ENCODE data around the gene BATF. TPM values are rescaled to one million over a fixed set of nuclear protein-coding genes. Genes with fewer than 3 reads are reported as not detected.

The BATF gene
- total RNA-seq, 1 experiment from 2014 or later: not detected

- DNase-seq (ENCODE audit: extremely low read depth, low read depth): no peak
These were observed 9.5 kb downstream of the BATF start for GRCh38 chr14:75531660-75532317.

- no peak for DNase-seq (ENCODE audit: extremely low read depth, low read depth)
These were observed 11.7 kb downstream of the BATF start for GRCh38 chr14:75533791-75534555.

GRCh38 chr14:75535164-75535898, 13.1 kb downstream of the BATF start:
- DNase-seq (ENCODE audit: extremely low read depth, low read depth): no peak

GRCh38 chr14:75537071-75537470, 14.8 kb downstream of the BATF start:
- no peak for DNase-seq (ENCODE audit: extremely low read depth, low read depth)

- no peak for DNase-seq (ENCODE audit: extremely low read depth, low read depth)
These were observed 16.9 kb downstream of the BATF start for GRCh38 chr14:75539162-75539560.

- no peak for DNase-seq (ENCODE audit: extremely low read depth, low read depth)
These were observed 17.6 kb downstream of the BATF start for GRCh38 chr14:75539561-75540478.

- DNase-seq (ENCODE audit: extremely low read depth, low read depth): no peak
These were observed 18.2 kb downstream of the BATF start for GRCh38 chr14:75540479-75540851.

- DNase-seq (ENCODE audit: extremely low read depth, low read depth): no peak
These were observed 20.4 kb downstream of the BATF start for GRCh38 chr14:75542588-75543091.

GRCh38 chr14:75543253-75543652, 21.0 kb downstream of the BATF start:
- DNase-seq (ENCODE audit: extremely low read depth, low read depth): no peak

GRCh38 chr14:75543786-75544185, 21.5 kb downstream of the BATF start:
- no peak for DNase-seq (ENCODE audit: extremely low read depth, low read depth)

- no peak for DNase-seq (ENCODE audit: extremely low read depth, low read depth)
These were observed 23.6 kb downstream of the BATF start for GRCh38 chr14:75545907-75546306.

GRCh38 chr14:75547552-75548250, 25.4 kb downstream of the BATF start:
- no peak for DNase-seq (ENCODE audit: extremely low read depth, low read depth)

GRCh38 chr14:75548544-75548943, 26.3 kb downstream of the BATF start:
- DNase-seq (ENCODE audit: extremely low read depth, low read depth): no peak

- DNase-seq (ENCODE audit: extremely low read depth, low read depth): no peak
These were observed 26.9 kb downstream of the BATF start for GRCh38 chr14:75549169-75549568.

GRCh38 chr14:75551021-75551420, 28.8 kb downstream of the BATF start:
- no peak for DNase-seq (ENCODE audit: extremely low read depth, low read depth)

GRCh38 chr14:75553157-75553556, 30.9 kb downstream of the BATF start:
- DNase-seq (ENCODE audit: extremely low read depth, low read depth): no peak

- no peak for DNase-seq (ENCODE audit: extremely low read depth, low read depth)
These were observed 31.6 kb downstream of the BATF start for GRCh38 chr14:75553761-75554364.

GRCh38 chr14:75554482-75554881, 32.2 kb downstream of the BATF start:
- no peak for DNase-seq (ENCODE audit: extremely low read depth, low read depth)

GRCh38 chr14:75558440-75558839, 36.2 kb downstream of the BATF start:
- no peak for DNase-seq (ENCODE audit: extremely low read depth, low read depth)

Measured in NCI-H460 (cell line).